Measurements from ENCODE around the gene KLHL29.

The KLHL29 gene

DNA sequence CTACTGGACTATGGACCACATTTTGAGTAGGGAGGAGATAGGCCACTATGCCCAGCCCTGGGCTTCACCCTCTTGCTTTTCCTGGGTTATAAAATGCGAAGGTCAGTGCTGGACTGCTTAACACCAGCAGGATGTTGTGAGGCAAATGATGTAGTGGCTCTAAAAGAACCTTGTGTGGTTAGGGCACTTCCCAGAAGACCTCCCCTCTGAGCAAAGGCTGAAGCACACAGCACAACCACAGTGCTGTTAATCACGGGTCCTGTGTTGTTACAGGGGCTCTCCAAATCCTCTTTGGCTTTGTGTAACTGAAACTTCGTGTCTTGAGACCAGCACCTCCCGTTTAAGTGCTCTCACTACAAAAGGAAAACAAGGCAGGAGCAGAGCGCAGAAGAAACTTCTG is 166.9 kb downstream of the KLHL29 start:
- TF ChIP-seq REST (IDR thresholded peaks at IDR 0.05; ENCODE audit: insufficient replicate concordance, low read depth), result no peak
- TF ChIP-seq GABPA (IDR thresholded peaks at IDR 0.05; ENCODE audit: low read depth), result no peak
- no peak for TF ChIP-seq SPI1 (IDR thresholded peaks at IDR 0.05; ENCODE audit: borderline replicate concordance, low read depth)
- no peak for TF ChIP-seq POLR2AphosphoS5 (IDR thresholded peaks at IDR 0.05; ENCODE audit: low read depth)
- TF ChIP-seq, protein P1, sequence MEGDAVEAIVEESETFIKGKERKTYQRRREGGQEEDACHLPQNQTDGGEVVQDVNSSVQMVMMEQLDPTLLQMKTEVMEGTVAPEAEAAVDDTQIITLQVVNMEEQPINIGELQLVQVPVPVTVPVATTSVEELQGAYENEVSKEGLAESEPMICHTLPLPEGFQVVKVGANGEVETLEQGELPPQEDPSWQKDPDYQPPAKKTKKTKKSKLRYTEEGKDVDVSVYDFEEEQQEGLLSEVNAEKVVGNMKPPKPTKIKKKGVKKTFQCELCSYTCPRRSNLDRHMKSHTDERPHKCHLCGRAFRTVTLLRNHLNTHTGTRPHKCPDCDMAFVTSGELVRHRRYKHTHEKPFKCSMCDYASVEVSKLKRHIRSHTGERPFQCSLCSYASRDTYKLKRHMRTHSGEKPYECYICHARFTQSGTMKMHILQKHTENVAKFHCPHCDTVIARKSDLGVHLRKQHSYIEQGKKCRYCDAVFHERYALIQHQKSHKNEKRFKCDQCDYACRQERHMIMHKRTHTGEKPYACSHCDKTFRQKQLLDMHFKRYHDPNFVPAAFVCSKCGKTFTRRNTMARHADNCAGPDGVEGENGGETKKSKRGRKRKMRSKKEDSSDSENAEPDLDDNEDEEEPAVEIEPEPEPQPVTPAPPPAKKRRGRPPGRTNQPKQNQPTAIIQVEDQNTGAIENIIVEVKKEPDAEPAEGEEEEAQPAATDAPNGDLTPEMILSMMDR (IDR thresholded peaks at IDR 0.05; ENCODE audit: insufficient read depth, low read length), result no peak
- Histone ChIP-seq H3K27ac (replicated peaks) (no peak overlapping the region), H3K4me3 (replicated peaks; ENCODE audit: insufficient read depth, low read length) (no peak overlapping the region), H3K27me3 (ENCODE audit: insufficient read depth, poor library complexity, severe bottlenecking) (no peaks in the 10 kb centered on the region)
- no peak for DNase-seq (ENCODE audit: low read depth in 1 of 2, low spot score in 1 of 2)

- H3K27me3 ChIP-seq (ENCODE audit: insufficient read depth, poor library complexity, severe bottlenecking), result no peaks in the 10 kb centered on the region
- TF ChIP-seq GABPA (IDR thresholded peaks at IDR 0.05; ENCODE audit: low read depth), result no peak
Measured at GRCh38 chr2:23553561-23553960, 168.6 kb downstream of the KLHL29 start.

DNA sequence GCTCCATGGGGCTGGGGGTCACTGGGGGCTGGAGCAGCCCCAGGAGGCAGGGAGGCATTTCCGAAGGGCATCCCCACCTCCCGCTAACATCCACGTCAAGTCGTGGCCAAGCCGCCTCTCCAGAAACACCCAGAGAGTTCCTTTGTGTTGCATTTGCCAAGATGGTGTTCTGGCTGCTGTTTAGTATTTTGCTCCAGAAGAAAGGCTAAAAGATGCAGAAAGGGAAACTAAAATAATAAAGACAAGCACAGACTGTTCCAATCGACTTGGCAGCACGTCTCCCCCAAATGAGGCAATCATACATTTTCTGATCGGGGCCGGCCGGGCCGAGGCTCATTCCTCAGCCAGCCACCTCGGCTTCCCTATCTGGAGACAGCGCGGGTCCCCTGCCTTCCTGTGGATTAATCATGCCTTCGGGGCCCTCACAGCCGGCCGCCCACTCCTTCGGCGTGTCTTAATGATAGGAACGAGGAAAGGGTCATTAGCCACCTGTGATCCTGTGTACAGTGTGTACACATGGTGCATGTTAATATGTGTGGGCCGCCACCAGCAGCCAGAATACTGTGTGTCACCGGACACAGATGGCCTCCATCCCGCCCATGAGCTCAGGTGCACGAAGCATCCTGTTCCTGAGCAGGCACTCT is 169.2 kb downstream of the KLHL29 start:
- TF ChIP-seq GABPA (IDR thresholded peaks at IDR 0.05; ENCODE audit: low read depth) (no peak), REST (IDR thresholded peaks at IDR 0.05; ENCODE audit: insufficient replicate concordance, low read depth) (no peak), POLR2AphosphoS5 (IDR thresholded peaks at IDR 0.05; ENCODE audit: low read depth) (no peak), SPI1 (IDR thresholded peaks at IDR 0.05; ENCODE audit: borderline replicate concordance, low read depth) (no peak)
- TF ChIP-seq, protein P1 (IDR thresholded peaks at IDR 0.05; ENCODE audit: insufficient read depth, low read length), result no peak
- H3K4me3 ChIP-seq (replicated peaks; ENCODE audit: insufficient read depth, low read length), result no peak overlapping the region
- no peaks in the 10 kb centered on the region for H3K27me3 ChIP-seq (ENCODE audit: insufficient read depth, poor library complexity, severe bottlenecking)
- H3K27ac ChIP-seq (replicated peaks), result no peak overlapping the region
- DNase-seq (ENCODE audit: low read depth in 1 of 2, low spot score in 1 of 2), result no peak

More at GRCh38 chr2:23553561-23553960, 168.6 kb downstream of the KLHL29 start:
- H3K27ac ChIP-seq (replicated peaks), result no peak overlapping the region
- no peak for DNase-seq (ENCODE audit: low read depth in 1 of 2, low spot score in 1 of 2)
- H3K4me3 ChIP-seq (replicated peaks; ENCODE audit: insufficient read depth, low read length), result no peak overlapping the region

GRCh38 chr2:23555944-23556343 is 171.0 kb downstream of the KLHL29 start:
- Histone ChIP-seq H3K27ac (replicated peaks) (no peak overlapping the region), H3K4me3 (replicated peaks; ENCODE audit: insufficient read depth, low read length) (no peak overlapping the region), H3K27me3 (ENCODE audit: insufficient read depth, poor library complexity, severe bottlenecking) (no peaks in the 10 kb centered on the region)
- no peak for DNase-seq (ENCODE audit: low read depth in 1 of 2, low spot score in 1 of 2)
- TF ChIP-seq, protein P1 (IDR thresholded peaks at IDR 0.05; ENCODE audit: insufficient read depth, low read length), result no peak
- TF ChIP-seq REST (IDR thresholded peaks at IDR 0.05; ENCODE audit: insufficient replicate concordance, low read depth) (no peak), GABPA (IDR thresholded peaks at IDR 0.05; ENCODE audit: low read depth) (no peak), SPI1 (IDR thresholded peaks at IDR 0.05; ENCODE audit: borderline replicate concordance, low read depth) (no peak), POLR2AphosphoS5 (IDR thresholded peaks at IDR 0.05; ENCODE audit: low read depth) (no peak)

Data from HL-60 (cell line).